GM23338 (cell line): Measurements from ENCODE around the gene FGD3. TPM values are rescaled to one million over a fixed set of nuclear protein-coding genes. Genes with fewer than 3 reads are reported as not detected.

Source experiments
- ATAC-seq: fragments of 200-7000 bp; cut with Tn5 transposase; 3 replicates; pipeline ENCODE4 v1.9.1; 2020
- DNase-seq: peaks from one replicate; pipeline ENCODE4 v3.0.0-alpha.2; 2015; ENCODE audit warnings: low spot score
- H2AFZ ChIP-seq: fragments of 200-600 bp; sonication (generic); 2 replicates; pipeline ENCODE4 v1.8.0; 2016; ENCODE audit warnings: antibody characterized with exemption, mild to moderate bottlenecking, moderate library complexity
- H3F3A ChIP-seq: fragments of 200-600 bp; sonication (generic); replicated peaks from 2 replicates; pipeline ENCODE4 v1.8.0; 2017; ENCODE audit warnings: antibody characterized with exemption, mixed run types, low read depth
- H3K27ac ChIP-seq: fragments of 200-600 bp; sonication (generic); 2 replicates; pipeline ENCODE4 v1.6.1; 2016; ENCODE audit warnings: low read depth
- H3K27me3 ChIP-seq: fragments of 200-600 bp; sonication (generic); 2 replicates; pipeline ENCODE4 v1.8.0; 2016; ENCODE audit warnings: mild to moderate bottlenecking, mixed run types, moderate library complexity; ENCODE audit not compliant: insufficient read depth
- H3K36me3 ChIP-seq: fragments of 200-600 bp; sonication (generic); 2 replicates; pipeline ENCODE4 v1.8.0; 2016; ENCODE audit warnings: mild to moderate bottlenecking; ENCODE audit not compliant: insufficient read depth
- H3K4me1 ChIP-seq: fragments of 200-600 bp; sonication (generic); 2 replicates; pipeline ENCODE4 v1.8.0; 2016; ENCODE audit warnings: mild to moderate bottlenecking, moderate library complexity; ENCODE audit not compliant: insufficient read depth
- H3K4me2 ChIP-seq: fragments of 200-600 bp; sonication (generic); 2 replicates; pipeline ENCODE4 v1.7.1; 2017; ENCODE audit warnings: mixed run types
- H3K4me3 ChIP-seq: fragments of 200-600 bp; sonication (generic); 2 replicates; pipeline ENCODE4 v1.6.1; 2016; ENCODE audit warnings: mixed run types
- H3K79me2 ChIP-seq: fragments of 200-600 bp; sonication (generic); replicated peaks from 2 replicates; pipeline ENCODE4 v1.8.0; 2017; ENCODE audit warnings: mild to moderate bottlenecking; ENCODE audit not compliant: insufficient read depth
- H3K9me2 ChIP-seq: fragments of 200-600 bp; sonication (generic); 2 replicates; pipeline ENCODE4 v1.8.0; 2017; ENCODE audit not compliant: insufficient read depth
- H4K20me1 ChIP-seq: fragments of 200-600 bp; sonication (generic); replicated peaks from 2 replicates; pipeline ENCODE4 v1.8.0; 2017; ENCODE audit warnings: mild to moderate bottlenecking; ENCODE audit not compliant: insufficient read depth
- H3K27ac Mint-ChIP-seq: 2 replicates; pipeline ENCODE4 v1.8.0; 2020; ENCODE audit warnings: inconsistent platforms, mild to moderate bottlenecking, moderate library complexity, mixed read lengths
- H3K27me3 Mint-ChIP-seq: 3 replicates; pipeline ENCODE4 v1.8.0; 2022; ENCODE audit warnings: low read depth, mild to moderate bottlenecking, moderate library complexity, mixed read lengths, inconsistent platforms; ENCODE audit not compliant: insufficient read depth, poor library complexity
- H3K36me3 Mint-ChIP-seq: 3 replicates; pipeline ENCODE4 v1.8.0; 2021; ENCODE audit warnings: low read depth, mild to moderate bottlenecking, inconsistent platforms, moderate library complexity, mixed read lengths
- H3K4me1 Mint-ChIP-seq: 3 replicates; pipeline ENCODE4 v1.8.0; 2020; ENCODE audit warnings: mild to moderate bottlenecking, inconsistent platforms, mixed read lengths
- H3K4me3 Mint-ChIP-seq: 3 replicates; pipeline ENCODE4 v1.8.0; 2021; ENCODE audit warnings: moderate library complexity, mild to moderate bottlenecking, inconsistent platforms, mixed read lengths
- H3K9me3 Mint-ChIP-seq: 3 replicates; pipeline ENCODE4 v1.8.0; 2020; ENCODE audit warnings: moderate library complexity, mild to moderate bottlenecking, inconsistent platforms, mixed read lengths
- CREB1 ChIP-seq: fragments of 250-450 bp; sonication (Bioruptor Pico); IDR thresholded peaks from 2 replicates; pipeline ENCODE4 v1.5.0; 2020; ENCODE audit warnings: low read depth, mild to moderate bottlenecking, moderate library complexity
- EZH2 ChIP-seq: fragments of 200-600 bp; sonication (generic); IDR thresholded peaks from one replicate; pipeline ENCODE4 v1.8.0; 2017; ENCODE audit warnings: antibody characterized with exemption, mild to moderate bottlenecking, low read depth; ENCODE audit not compliant: unreplicated experiment
- JUNB ChIP-seq: IDR thresholded peaks from one replicate; pipeline ENCODE4 v1.6.1; 2016; ENCODE audit warnings: antibody characterized with exemption; ENCODE audit not compliant: unreplicated experiment
- NANOG ChIP-seq: IDR thresholded peaks from 2 replicates; pipeline ENCODE4 v1.6.1; 2016; ENCODE audit warnings: antibody characterized with exemption, borderline replicate concordance
- POLR2AphosphoS5 ChIP-seq: IDR thresholded peaks from 2 replicates; pipeline ENCODE4 v1.6.1; 2016; ENCODE audit warnings: antibody characterized with exemption, low read depth
- REST ChIP-seq: IDR thresholded peaks from one replicate; pipeline ENCODE4 v1.6.1; 2018; ENCODE audit warnings: antibody characterized with exemption; ENCODE audit not compliant: unreplicated experiment
- ZNF114 ChIP-seq: fragments of 250-450 bp; sonication (Bioruptor Pico); IDR thresholded peaks from 2 replicates; pipeline ENCODE4 v1.5.0; 2020; ENCODE audit warnings: mild to moderate bottlenecking, moderate library complexity
- ZNF331 ChIP-seq: fragments of 250-450 bp; sonication (Bioruptor Pico); IDR thresholded peaks from 2 replicates; pipeline ENCODE4 v1.5.0; 2020; ENCODE audit warnings: low read depth, mild to moderate bottlenecking, moderate library complexity
- ZNF462 ChIP-seq: fragments of 250-450 bp; sonication (Bioruptor Pico); IDR thresholded peaks from 2 replicates; pipeline ENCODE4 v1.5.0; 2020; ENCODE audit warnings: mild to moderate bottlenecking, moderate library complexity
- polyA plus RNA-seq: library from polyadenylated mRNA; unstranded; fragments of >200 nt; fragmentation: Nextera tagmentation; extraction: Ambion mirVana; gene quantifications from 2 replicates; pipeline ENCODE4 v1.2.1, GENCODE V29; 2016
- total RNA-seq: library from RNA; depleted of rRNA; stranded (reverse); fragments of >200 nt; shearing (Covaris generic); gene quantifications from 2 replicates; pipeline ENCODE4 v1.2.3, GENCODE V29; 2014

Gene FGD3
- total and polyA plus RNA-seq, 2 experiments from 2014 or later: 0.95 to 1.7 TPM

DNA sequence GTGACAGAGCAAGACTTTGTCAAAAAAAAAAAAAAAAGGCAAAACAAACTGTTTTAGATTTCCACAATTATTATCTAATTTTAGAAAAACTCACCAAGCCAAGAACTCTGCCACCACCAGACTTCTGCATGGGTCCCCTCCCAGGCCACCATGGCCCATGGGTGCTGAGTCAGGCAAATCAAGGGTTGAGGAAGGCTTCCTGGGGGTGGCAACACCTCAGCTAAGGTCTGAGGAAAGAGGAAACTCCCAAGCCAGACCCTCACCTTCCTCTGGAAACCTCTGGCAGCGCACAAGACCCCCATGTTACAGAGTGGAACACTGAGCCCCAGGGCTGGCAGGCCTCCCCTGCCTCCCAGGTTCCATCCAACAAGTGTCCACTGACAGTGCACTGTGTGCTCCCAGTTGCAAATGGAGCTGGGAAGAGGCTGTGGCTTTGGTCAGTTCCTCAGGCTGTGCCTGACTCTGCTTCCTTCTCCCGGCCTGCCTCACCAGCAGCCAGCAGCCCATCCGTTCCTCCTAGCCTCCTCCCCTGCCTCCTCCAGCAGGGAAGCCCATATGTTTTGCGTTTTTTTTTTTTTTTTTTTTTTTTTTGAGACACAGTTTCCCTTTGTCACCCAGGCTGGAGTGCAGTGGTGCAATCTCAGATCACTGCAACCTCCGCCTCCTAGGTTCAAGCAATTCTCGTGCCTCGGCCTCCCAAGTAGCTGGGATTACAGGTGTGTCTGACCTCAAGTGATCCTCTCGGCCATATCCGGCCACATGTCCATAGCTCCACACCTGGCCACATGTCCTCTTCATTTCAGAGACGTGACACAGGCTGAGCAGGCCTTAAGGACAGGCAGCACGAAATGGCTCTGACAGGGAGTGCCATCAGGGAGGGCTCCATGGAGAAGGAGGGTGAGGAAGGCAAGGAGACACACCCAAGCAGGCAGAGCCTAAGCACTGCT, 107.7 kb downstream of the FGD3 start:
- no peak for TF ChIP-seq CREB1 (CRISPR knock-in tag)
- TF ChIP-seq POLR2AphosphoS5: no peak
- TF ChIP-seq EZH2: no peak
- no peak for TF ChIP-seq REST
- no peak for TF ChIP-seq ZNF114 (CRISPR knock-in tag)
- TF ChIP-seq ZNF462 (CRISPR knock-in tag): no peak
- TF ChIP-seq JUNB: no peak
- TF ChIP-seq NANOG: no peak
- TF ChIP-seq ZNF331 (CRISPR knock-in tag): no peak
- Histone ChIP-seq H3K4me3 (no peak overlapping the region), H3F3A (0 out of 2 replicates have a peak, but pooled peaks cover 5% of the 10 kb centered on the region), H4K20me1 (no peaks in the 10 kb centered on the region), H3K79me2 (no peaks in the 10 kb centered on the region), H3K9me2 (no peaks in the 10 kb centered on the region), H3K27ac (no peak overlapping the region), H3K27me3 (peaks cover 4% of the 10 kb centered on the region), H2AFZ (no peak overlapping the region), H3K4me1 (peaks cover 32% of the 10 kb centered on the region), H3K36me3 (no peaks in the 10 kb centered on the region), H3K4me2 (no peak overlapping the region)
- Mint-ChIP-seq H3K36me3 (no peaks in the 10 kb centered on the region), H3K27ac (no peak overlapping the region), H3K9me3 (no peaks in the 10 kb centered on the region), H3K4me1 (peaks cover 28% of the 10 kb centered on the region), H3K27me3 (peaks cover 12% of the 10 kb centered on the region), H3K4me3 (no peak overlapping the region)
- DNase-seq: no peak
- no peak for ATAC-seq
